K562 (cell line): ENCODE measurements around the gene MAGI1. TPM values are rescaled to one million over a fixed set of nuclear protein-coding genes. Genes with fewer than 3 reads are reported as not detected.

Source experiments
- ATAC-seq: fragments of 200-7000 bp; cut with Tn5 transposase; 3 replicates; pipeline ENCODE4 v1.9.1; 2020; ENCODE audit warnings: moderate library complexity
- BruUV-seq: library from RNA; stranded (reverse); fragments of 400-500 nt; replicated peaks from 2 replicates; lab custom pipeline; 2021; lab: Mats Ljungman, UMichigan
- CTCF ChIA-PET: fragments of 300-600 bp; formaldehyde crosslinking; extraction: SDS; loops from one replicate; lab custom pipeline; 2021; ENCODE audit warnings: low intra/inter-chr PET ratio; lab: Yijun Ruan, JAX
- POLR2A ChIA-PET: fragments of 300-600, 350-650 bp; sonication (Branson Sonifier 250); formaldehyde crosslinking; extraction: SDS; loops from one replicate; lab custom pipeline; 2021; ENCODE audit warnings: antibody characterized with exemption, inconsistent platforms; lab: Yijun Ruan, JAX
- DNase-seq, 4 experiments: peaks; one replicate each; pipeline versions ENCODE4 v3.0.0 to v3.0.0-alpha.2; 2011 to 2018; ENCODE audit warnings: low spot score in 3 of 4, mixed read lengths in 3 of 4; ENCODE audit errors: extremely low read depth in 1 of 4
- FAIRE-seq: peaks from 2 replicates; lab custom pipeline; 2011; peaks lifted over from hg19 to GRCh38; lab: Jason Lieb, UNC
- H2AFZ ChIP-seq: 2 replicates; pipeline ENCODE4 v1.6.0; 2011; ENCODE audit warnings: low read depth, low read length, control low read depth, inconsistent platforms
- H3K27ac ChIP-seq: fragments of 200-600 bp; 3 replicates; pipeline ENCODE4 v1.8.0; 2011; ENCODE audit warnings: low read depth, mild to moderate bottlenecking, control low read depth, inconsistent platforms, low read length, moderate library complexity, mixed read lengths; ENCODE audit errors: extremely low read depth
- H3K27me3 ChIP-seq, 2 experiments: fragments of 300-600 bp in 1 of 2; 2 replicates in 1 of 2; 3 replicates in 1 of 2; pipeline versions ENCODE4 v1.6.0 to v1.8.0; 2011; ENCODE audit warnings: inconsistent platforms in 2 of 2, low read length in 2 of 2, mild to moderate bottlenecking in 1 of 2, mixed read lengths in 1 of 2, moderate library complexity in 1 of 2; ENCODE audit not compliant: control insufficient read depth in 2 of 2, insufficient read depth in 2 of 2
- H3K36me3 ChIP-seq: fragments of 300-600 bp; 3 replicates; pipeline ENCODE4 v1.8.0; 2011; ENCODE audit warnings: mild to moderate bottlenecking, low read length, inconsistent platforms; ENCODE audit not compliant: control insufficient read depth, insufficient read depth
- H3K4me1 ChIP-seq, 2 experiments: fragments of 200-600 bp in 1 of 2; replicated peaks in 1 of 2; 2 replicates in 1 of 2; 3 replicates in 1 of 2; pipeline versions ENCODE4 v1.5.1 to v1.8.0; 2011; ENCODE audit warnings: inconsistent platforms in 2 of 2, low read length in 2 of 2, mild to moderate bottlenecking in 1 of 2, mixed read lengths in 1 of 2, moderate library complexity in 1 of 2; ENCODE audit not compliant: control insufficient read depth in 2 of 2, insufficient read depth in 2 of 2
- H3K4me2 ChIP-seq: 2 replicates; pipeline ENCODE4 v1.6.1; 2011; ENCODE audit warnings: low read length, control low read depth, inconsistent platforms, mixed read lengths; ENCODE audit not compliant: insufficient read depth
- H3K4me3 ChIP-seq: fragments of 200-600 bp; sonication (generic), shearing (Covaris generic); 2 replicates; pipeline ENCODE4 v1.5.1; 2016; ENCODE audit warnings: control low read depth, inconsistent platforms
- H3K79me2 ChIP-seq: fragments of 200-600 bp; 3 replicates; pipeline ENCODE4 v1.8.0; 2011; ENCODE audit warnings: low read length, inconsistent platforms; ENCODE audit not compliant: control insufficient read depth, insufficient read depth
- H3K9ac ChIP-seq, 2 experiments: 2 replicates each; pipeline versions ENCODE4 v1.6.0 to v1.6.1; 2011; ENCODE audit warnings: low read depth in 2 of 2, low read length in 2 of 2, control low read depth in 1 of 2, inconsistent platforms in 1 of 2, mild to moderate bottlenecking in 1 of 2, mixed read lengths in 1 of 2; ENCODE audit not compliant: insufficient read depth in 1 of 2
- H3K9me1 ChIP-seq: one replicate; pipeline ENCODE4 v1.6.0; 2011; ENCODE audit warnings: inconsistent platforms, mild to moderate bottlenecking, low read length, moderate library complexity; ENCODE audit not compliant: control insufficient read depth, insufficient read depth
- H3K9me3 ChIP-seq: replicated peaks from 2 replicates; pipeline ENCODE4 v1.5.1; 2011; ENCODE audit warnings: low read depth, low read length, inconsistent platforms; ENCODE audit not compliant: control insufficient read depth, insufficient read depth
- H4K20me1 ChIP-seq: replicated peaks from 2 replicates; pipeline ENCODE4 v1.6.1; 2011; ENCODE audit warnings: low read length, inconsistent platforms, mixed read lengths; ENCODE audit not compliant: control insufficient read depth, insufficient read depth
- CREBBP ChIP-seq: IDR thresholded peaks from one replicate; pipeline ENCODE4 v1.6.1; 2012; ENCODE audit warnings: low read depth, mild to moderate bottlenecking, control low read depth, inconsistent platforms, low read length
- FOXP1 ChIP-seq: sonication (generic); formaldehyde crosslinking; IDR thresholded peaks from 2 replicates; pipeline ENCODE4 v1.8.0; 2022; ENCODE audit warnings: mild to moderate bottlenecking, missing genetic modification reagents
- JUND ChIP-seq, 2 experiments: IDR thresholded peaks; 2 replicates in 1 of 2; 3 replicates in 1 of 2; pipeline ENCODE4 v1.6.1; 2011; ENCODE audit warnings: borderline replicate concordance in 2 of 2, low read depth in 2 of 2, low read length in 2 of 2, improper control_type of control experiment in 1 of 2, missing biosample characterization in 1 of 2, missing genetic modification characterization in 1 of 2, missing genetic modification reagents in 1 of 2
- KLF1 ChIP-seq: fragments of 450-650 bp; IDR thresholded peaks from 2 replicates; pipeline ENCODE4 v1.6.1; 2016; ENCODE audit warnings: missing genetic modification characterization, missing compliant biosample characterization
- SAFB2 ChIP-seq: fragments of 200-400 bp; formaldehyde crosslinking; IDR thresholded peaks from 2 replicates; pipeline ENCODE4 v1.6.1; 2018; ENCODE audit warnings: borderline replicate concordance, low read length, low read depth, moderate library complexity; ENCODE audit not compliant: severe bottlenecking
- TSC22D4 ChIP-seq: fragments of 450-650 bp; IDR thresholded peaks from 2 replicates; pipeline ENCODE4 v1.6.1; 2016; ENCODE audit warnings: missing genetic modification characterization, missing biosample characterization, control low read depth
- ZNF766 ChIP-seq: fragments of 200-800 bp; sonication (Bioruptor generic); conservative IDR thresholded peaks from 2 replicates; pipeline ENCODE4 v1.6.1; 2016; ENCODE audit warnings: missing genetic modification characterization, missing compliant biosample characterization
- WGBS: fragments of 100-300 bp; shearing (Covaris generic); methylation state at CpG from one replicate; pipeline ENCODE4 v1.1.6; 2016; ENCODE audit warnings: low coverage, mixed read lengths; ENCODE audit not compliant: insufficient coverage; ENCODE audit errors: missing lambda C conversion rate; 5-methylcytosine and 5-hydroxymethylcytosine counted together
- in situ Hi-C: fragments of 300-500 bp; cut with MboI; formaldehyde crosslinking; loops from 4 replicates; pipeline ENCODE4 v1.15.0; 2018; ENCODE audit warnings: inconsistent platforms, mixed read lengths
- intact Hi-C: fragments of 100-400 bp; cut with micrococcal nuclease; formaldehyde crosslinking; loops from 2 replicates; pipeline ENCODE4 v1.14.2; 2022
- polyA plus RNA-seq, 8 experiments: library from polyadenylated mRNA; depleted of rRNA in 4 of 8; stranded (reverse) in 5 of 8; unstranded in 3 of 8; fragments of >200 nt; fragmentation: Nextera tagmentation in 2 of 8; fragmentation: Illumina TruSeq in 1 of 8; extraction: Ambion mirVana in 2 of 8; extraction: Trizol in 1 of 8; gene quantifications; 2 replicates each; pipeline versions ENCODE4 v1.2.1 to v1.2.3, GENCODE V29; 2011 to 2014; ENCODE audit warnings: inconsistent platforms in 1 of 8, missing spikeins in 1 of 8
- total RNA-seq, 7 experiments: library from RNA; depleted of rRNA in 6 of 7; stranded (reverse); fragments of >200 nt in 6 of 7; fragmentation: Illumina TruSeq in 2 of 7; extraction: Trizol in 2 of 7; gene quantifications; 2 replicates each; pipeline versions ENCODE4 v1.2.1 to v1.2.3, GENCODE V29; 2011 to 2021; ENCODE audit warnings: low replicate concordance in 1 of 7
- TF ChIP-seq, protein P1 (sequence below): fragments of 200-600 bp; sonication (generic); IDR thresholded peaks from one replicate; pipeline ENCODE4 v1.6.1; 2012; ENCODE audit warnings: mild to moderate bottlenecking, low read depth, low read length, inconsistent platforms

MAGI1 gene
- total and polyA plus RNA-seq, 9 of the 15 experiments (the other 6 are each of a cell fraction or from before 2014, with no cell fraction given) = 7.8 to 59.4 (median 43.2) TPM

DNA sequence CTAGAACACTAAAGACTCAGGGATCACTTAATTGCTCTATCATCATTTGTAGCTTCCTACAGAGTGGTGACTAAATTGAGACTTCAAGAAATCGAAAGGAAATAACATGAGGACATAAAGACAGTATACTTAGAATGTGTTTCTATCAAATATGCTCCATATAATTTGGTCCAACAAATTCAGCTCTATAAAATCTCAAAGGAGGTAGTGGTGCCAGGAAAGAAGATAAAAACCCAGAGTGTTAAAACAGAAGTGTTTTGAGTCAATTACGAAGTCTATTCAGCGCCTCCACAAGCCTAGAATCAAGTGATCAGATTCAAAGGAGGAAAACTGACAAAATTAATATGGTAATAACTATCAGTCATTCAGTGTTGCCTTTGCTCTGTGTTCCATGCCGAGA lies 22.9 kb downstream of the MAGI1 start:
- intact Hi-C loops (no loop called here), in situ Hi-C loops (no loop called here)
- Histone ChIP-seq H3K36me3 (no peaks in the 10 kb centered on the region), H3K27ac (no peak overlapping the region), H4K20me1 (no peaks in the 10 kb centered on the region), H3K4me2 (no peak overlapping the region), H3K79me2 (no peaks in the 10 kb centered on the region), H3K27me3 (peaks cover 0 to 10% of the 10 kb centered on the region in 2 experiments; a peak in 2 of 5 replicates), H3K4me3 (no peak overlapping the region), H3K9me1 (no peaks in the 10 kb centered on the region), H3K9me3 (no peaks in the 10 kb centered on the region), H3K4me1 (no peaks in the 10 kb centered on the region), H2AFZ (no peak overlapping the region), H3K9ac (no peak overlapping the region)
- DNase-seq (no peak), ATAC-seq (no peak), FAIRE-seq (no peak)
- ChIA-PET CTCF (no interaction called here), POLR2A (interaction anchor here (0.6 to 1.1 kb wide), 2 partner anchors 17 to 30 kb away, joined by 4 to 5 read pairs; no protein-coding TSS in a partner anchor)
- 0% methylated on average over 4 of the region's 4 CpGs for WGBS
- BruUV-seq = no TSS peak
- TF ChIP-seq, protein P1, sequence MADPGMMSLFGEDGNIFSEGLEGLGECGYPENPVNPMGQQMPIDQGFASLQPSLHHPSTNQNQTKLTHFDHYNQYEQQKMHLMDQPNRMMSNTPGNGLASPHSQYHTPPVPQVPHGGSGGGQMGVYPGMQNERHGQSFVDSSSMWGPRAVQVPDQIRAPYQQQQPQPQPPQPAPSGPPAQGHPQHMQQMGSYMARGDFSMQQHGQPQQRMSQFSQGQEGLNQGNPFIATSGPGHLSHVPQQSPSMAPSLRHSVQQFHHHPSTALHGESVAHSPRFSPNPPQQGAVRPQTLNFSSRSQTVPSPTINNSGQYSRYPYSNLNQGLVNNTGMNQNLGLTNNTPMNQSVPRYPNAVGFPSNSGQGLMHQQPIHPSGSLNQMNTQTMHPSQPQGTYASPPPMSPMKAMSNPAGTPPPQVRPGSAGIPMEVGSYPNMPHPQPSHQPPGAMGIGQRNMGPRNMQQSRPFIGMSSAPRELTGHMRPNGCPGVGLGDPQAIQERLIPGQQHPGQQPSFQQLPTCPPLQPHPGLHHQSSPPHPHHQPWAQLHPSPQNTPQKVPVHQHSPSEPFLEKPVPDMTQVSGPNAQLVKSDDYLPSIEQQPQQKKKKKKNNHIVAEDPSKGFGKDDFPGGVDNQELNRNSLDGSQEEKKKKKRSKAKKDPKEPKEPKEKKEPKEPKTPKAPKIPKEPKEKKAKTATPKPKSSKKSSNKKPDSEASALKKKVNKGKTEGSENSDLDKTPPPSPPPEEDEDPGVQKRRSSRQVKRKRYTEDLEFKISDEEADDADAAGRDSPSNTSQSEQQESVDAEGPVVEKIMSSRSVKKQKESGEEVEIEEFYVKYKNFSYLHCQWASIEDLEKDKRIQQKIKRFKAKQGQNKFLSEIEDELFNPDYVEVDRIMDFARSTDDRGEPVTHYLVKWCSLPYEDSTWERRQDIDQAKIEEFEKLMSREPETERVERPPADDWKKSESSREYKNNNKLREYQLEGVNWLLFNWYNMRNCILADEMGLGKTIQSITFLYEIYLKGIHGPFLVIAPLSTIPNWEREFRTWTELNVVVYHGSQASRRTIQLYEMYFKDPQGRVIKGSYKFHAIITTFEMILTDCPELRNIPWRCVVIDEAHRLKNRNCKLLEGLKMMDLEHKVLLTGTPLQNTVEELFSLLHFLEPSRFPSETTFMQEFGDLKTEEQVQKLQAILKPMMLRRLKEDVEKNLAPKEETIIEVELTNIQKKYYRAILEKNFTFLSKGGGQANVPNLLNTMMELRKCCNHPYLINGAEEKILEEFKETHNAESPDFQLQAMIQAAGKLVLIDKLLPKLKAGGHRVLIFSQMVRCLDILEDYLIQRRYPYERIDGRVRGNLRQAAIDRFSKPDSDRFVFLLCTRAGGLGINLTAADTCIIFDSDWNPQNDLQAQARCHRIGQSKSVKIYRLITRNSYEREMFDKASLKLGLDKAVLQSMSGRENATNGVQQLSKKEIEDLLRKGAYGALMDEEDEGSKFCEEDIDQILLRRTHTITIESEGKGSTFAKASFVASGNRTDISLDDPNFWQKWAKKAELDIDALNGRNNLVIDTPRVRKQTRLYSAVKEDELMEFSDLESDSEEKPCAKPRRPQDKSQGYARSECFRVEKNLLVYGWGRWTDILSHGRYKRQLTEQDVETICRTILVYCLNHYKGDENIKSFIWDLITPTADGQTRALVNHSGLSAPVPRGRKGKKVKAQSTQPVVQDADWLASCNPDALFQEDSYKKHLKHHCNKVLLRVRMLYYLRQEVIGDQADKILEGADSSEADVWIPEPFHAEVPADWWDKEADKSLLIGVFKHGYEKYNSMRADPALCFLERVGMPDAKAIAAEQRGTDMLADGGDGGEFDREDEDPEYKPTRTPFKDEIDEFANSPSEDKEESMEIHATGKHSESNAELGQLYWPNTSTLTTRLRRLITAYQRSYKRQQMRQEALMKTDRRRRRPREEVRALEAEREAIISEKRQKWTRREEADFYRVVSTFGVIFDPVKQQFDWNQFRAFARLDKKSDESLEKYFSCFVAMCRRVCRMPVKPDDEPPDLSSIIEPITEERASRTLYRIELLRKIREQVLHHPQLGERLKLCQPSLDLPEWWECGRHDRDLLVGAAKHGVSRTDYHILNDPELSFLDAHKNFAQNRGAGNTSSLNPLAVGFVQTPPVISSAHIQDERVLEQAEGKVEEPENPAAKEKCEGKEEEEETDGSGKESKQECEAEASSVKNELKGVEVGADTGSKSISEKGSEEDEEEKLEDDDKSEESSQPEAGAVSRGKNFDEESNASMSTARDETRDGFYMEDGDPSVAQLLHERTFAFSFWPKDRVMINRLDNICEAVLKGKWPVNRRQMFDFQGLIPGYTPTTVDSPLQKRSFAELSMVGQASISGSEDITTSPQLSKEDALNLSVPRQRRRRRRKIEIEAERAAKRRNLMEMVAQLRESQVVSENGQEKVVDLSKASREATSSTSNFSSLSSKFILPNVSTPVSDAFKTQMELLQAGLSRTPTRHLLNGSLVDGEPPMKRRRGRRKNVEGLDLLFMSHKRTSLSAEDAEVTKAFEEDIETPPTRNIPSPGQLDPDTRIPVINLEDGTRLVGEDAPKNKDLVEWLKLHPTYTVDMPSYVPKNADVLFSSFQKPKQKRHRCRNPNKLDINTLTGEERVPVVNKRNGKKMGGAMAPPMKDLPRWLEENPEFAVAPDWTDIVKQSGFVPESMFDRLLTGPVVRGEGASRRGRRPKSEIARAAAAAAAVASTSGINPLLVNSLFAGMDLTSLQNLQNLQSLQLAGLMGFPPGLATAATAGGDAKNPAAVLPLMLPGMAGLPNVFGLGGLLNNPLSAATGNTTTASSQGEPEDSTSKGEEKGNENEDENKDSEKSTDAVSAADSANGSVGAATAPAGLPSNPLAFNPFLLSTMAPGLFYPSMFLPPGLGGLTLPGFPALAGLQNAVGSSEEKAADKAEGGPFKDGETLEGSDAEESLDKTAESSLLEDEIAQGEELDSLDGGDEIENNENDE = no peak
- TF ChIP-seq KLF1 (no peak), SAFB2 (no peak), JUND (IDR thresholded peaks at IDR 0.05; ENCODE audit: borderline replicate concordance, low read depth, low read length) (no peak), JUND (tag; IDR thresholded peaks at IDR 0.05; ENCODE audit: borderline replicate concordance, low read depth, low read length) (no peak), FOXP1 (no peak), ZNF766 (CRISPR knock-in tag) (no peak), TSC22D4 (tag) (no peak), CREBBP (no peak)
